ENCODE data around the gene BICD2.

The BICD2 gene

DNA sequence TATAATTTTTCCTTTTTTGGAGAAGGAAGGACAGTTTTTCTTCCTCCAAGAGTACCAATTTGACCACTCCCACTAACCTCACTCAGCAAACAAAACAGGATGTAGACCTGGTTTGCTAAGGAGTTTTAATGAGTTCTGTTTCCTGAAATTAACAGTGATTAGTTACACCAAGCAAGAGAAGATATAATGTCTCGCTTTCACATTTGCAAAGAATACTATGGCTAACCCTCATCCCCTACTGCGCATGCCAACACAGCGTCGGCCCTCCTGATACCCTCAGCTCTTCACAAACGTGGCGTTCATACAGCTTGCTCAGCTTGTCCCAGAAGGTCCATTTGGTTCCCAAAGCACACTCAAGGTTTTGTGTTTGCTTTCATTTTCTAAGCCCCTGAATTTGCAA is 52.8 kb downstream of the BICD2 start:
- no peak for DNase-seq

DNA sequence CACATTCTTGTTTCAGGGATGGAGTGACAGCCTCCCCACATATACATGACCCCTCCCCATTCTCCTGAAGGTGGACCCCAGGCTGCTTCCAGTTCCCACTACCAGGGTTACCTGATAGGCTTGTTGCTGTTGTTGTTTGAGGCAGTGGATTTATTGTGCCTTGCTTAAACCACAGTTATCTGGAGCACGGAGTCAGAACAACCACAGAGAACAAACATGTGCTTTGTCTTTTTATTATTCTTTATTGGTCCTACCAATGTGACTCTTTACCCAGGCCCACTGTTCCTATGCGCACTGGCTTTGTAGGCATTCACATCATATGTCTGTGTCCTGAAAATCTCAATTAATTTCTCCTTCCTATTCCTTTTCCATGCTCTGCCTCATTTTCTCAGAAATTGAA is 53.5 kb downstream of the BICD2 start:
- no peak for DNase-seq

- no peak for DNase-seq
Observed at GRCh38 chr9:92710368-92710767, 54.3 kb downstream of the BICD2 start.

DNA sequence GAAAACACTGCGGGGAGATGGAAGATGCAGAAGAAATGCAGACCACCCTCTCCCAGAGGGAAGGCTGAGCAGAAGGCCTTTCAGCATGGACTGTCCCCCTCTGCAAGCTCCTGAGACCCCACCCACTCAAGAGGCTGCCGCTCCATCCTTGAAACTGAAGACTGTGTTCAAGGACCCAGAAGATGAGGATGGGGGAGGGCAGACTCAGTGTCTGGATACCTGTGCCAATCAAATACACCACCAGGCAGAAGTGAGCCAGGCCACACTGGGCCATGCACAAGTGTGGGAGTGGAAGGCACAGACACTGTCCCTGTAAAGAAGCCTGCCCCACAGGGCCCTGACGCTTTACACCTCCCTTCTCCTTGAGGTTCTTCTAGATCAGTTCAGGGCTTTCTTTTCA is 54.7 kb downstream of the BICD2 start:
- DNase-seq: no peak

DNA sequence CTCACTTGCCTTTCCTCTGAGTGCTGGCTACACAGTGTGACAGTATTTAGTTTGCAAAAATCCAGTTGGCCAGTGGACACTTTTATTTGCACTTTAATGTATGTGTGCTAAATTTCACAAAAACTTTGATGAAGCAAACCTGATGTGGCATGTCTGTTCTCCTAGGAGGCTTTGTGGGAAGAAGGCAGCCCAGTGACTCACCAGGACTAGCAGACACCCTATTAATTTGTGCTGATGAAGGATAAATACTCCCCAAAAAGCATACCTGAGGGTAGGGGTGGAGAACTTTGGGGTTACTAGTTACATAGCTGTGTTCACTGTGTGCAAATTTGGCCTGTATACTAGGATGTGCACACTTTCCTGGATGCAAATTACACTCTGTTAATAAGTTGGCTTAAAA is 55.4 kb downstream of the BICD2 start:
- no peak for DNase-seq

DNA sequence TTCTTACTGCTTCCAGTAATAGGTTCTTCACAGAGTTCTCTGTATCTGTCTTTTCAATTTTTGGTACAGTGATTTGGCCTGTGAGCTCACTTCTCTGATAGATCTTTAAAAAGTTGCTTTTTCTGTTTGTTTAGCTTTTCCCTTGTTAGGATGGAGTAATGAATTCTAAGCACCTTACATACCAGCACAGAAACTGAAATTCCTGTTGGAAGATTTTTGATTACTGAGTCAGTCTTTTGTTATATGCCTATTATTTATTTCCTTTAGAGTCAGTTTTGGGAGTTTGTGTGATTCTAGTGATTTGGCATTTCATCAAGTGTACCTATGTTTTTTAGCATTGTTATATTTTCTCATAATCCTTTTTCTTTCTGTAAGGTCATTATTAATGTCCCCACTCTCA is 57.1 kb downstream of the BICD2 start:
- no peak for DNase-seq

- DNase-seq: no peak
Observed at GRCh38 chr9:92706218-92706940, 58.3 kb downstream of the BICD2 start.

DNA sequence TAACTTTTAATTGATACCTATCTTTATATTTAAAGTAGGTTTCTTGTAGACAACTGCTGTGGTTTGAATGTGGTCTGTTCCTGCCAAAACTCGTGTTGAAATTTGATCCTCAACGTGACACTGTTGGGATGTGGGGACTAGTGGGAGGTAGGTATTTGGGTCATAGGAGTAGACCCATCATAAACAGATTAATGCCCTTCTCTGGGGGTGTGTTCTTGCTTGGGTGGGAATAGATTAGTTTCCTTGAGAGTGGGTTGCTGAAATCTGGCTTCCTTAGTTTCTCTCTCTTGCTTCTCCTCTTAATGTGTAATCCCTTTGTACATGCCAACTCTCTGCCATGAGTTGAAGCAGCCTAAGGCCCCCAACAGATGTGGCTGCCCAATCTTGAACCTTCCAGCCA is 60.1 kb downstream of the BICD2 start:
- no peak for DNase-seq

- no peak for DNase-seq
Observed at GRCh38 chr9:92696619-92697018, 68.0 kb downstream of the BICD2 start.

GRCh38 chr9:92686954-92687353 is 77.7 kb downstream of the BICD2 start:
- DNase-seq: no peak

GRCh38 chr9:92685022-92685421 is 79.6 kb downstream of the BICD2 start:
- no peak for DNase-seq

DNA sequence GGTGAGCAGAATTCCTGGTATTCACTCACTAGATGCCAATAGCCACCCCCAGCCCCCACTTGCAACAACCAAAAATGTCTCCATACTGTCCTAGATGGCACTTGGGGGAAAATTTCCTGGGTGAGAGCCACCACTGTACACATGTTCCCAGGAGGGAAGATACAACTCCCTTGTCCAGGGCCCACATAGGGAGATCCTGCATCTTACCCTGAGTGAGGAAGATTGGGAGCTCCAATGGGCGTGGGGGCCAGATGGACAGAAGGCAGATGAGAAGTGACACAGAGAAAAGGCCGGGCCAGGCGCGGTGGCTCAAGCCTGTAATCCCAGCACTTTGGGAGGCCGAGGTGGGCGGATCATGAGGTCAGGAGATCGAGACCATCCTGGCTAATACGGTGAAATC is 82.4 kb downstream of the BICD2 start:
- DNase-seq: no peak

- DNase-seq: no peak
Observed at GRCh38 chr9:92680166-92681119, 84.2 kb downstream of the BICD2 start.

GRCh38 chr9:92679413-92680165 is 85.0 kb downstream of the BICD2 start:
- DNase-seq: no peak

GRCh38 chr9:92671323-92671722 is 93.3 kb downstream of the BICD2 start:
- DNase-seq: no peak

GRCh38 chr9:92669890-92670708 is 94.5 kb downstream of the BICD2 start, which contains the start of gene IPPK:
TSS of gene IPPK (minus strand) at chr9:92670131. CDS start at chr9:92669988, 143 bp downstream.
- DNase-seq: peak; percentile 85 to 93

DNA sequence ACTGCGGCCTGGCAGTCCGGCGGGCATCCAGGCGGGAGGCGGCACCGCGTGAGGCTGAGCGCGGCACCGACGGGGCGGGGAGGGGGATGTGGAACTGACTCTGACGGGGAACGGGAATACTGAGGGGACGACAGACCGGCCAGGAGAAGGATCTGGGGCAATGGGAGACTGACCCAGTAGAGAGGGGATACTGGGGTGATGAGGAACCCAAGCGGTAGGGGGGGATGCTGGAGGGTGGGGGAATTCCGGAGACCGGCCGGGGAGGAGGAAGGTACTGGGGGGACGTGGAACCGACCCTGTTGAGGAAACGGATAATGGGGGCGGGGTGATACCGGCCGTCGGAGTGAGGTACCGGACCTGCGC is 95.1 kb downstream of the BICD2 start:
- no peak for DNase-seq

GRCh38 chr9:92668746-92669526 is 95.7 kb downstream of the BICD2 start:
- no peak for DNase-seq

DNA sequence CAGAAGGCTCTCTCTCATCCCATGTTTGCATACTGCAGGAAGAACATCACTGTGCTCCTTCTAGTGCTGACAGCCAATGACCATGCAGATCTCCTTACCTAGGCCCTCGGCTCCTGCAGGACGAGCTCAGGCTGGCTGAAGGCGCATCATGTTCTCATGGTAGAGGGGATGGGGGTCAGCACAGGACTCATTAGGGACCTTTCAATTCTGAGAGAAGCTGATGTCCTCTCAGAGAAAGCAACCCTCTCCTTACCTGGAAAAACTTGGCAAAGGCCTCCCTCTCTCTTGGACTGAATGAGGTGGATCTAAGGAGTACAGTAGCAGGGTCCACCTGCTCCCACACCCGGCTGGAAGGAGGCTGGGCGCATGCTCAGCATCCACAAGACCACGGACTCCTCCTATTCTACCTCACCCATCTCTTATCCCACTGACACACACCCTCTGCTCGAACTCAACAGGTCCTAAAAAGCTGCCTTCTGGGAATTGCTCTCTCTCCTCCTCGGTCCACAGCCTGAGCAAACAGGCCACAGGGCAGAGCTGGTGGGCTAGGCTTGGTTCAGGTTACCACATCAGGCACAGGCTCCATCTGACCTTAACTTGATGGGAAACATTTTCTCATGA is 97.6 kb downstream of the BICD2 start:
- no peak for DNase-seq

- no peak for DNase-seq
Observed at GRCh38 chr9:92666236-92666635, 98.4 kb downstream of the BICD2 start.

- no peak for DNase-seq
Observed at GRCh38 chr9:92665836-92666235, 98.8 kb downstream of the BICD2 start.
